Upper lobe of left lung (tissue), 4 donors: ENCODE results near the gene GALR3.

Source experiments
- CTCF ChIP-seq, 6 experiments: fragments of 450-650 bp in 4 of 6; fragments of 200-600 bp in 2 of 6; sonication (generic) in 2 of 6; IDR thresholded peaks; one replicate each; pipeline ENCODE4 v1.5.1; 2016 to 2019; ENCODE audit warnings: antibody characterized with exemption in 6 of 6
- POLR2A ChIP-seq, 4 donors: fragments of 450-650 bp; IDR thresholded peaks; one replicate each; pipeline ENCODE4 v1.5.1; 2016 to 2017; ENCODE audit warnings: antibody characterized with exemption in 4 of 4, mild to moderate bottlenecking in 2 of 4
- POLR2AphosphoS5 ChIP-seq, 2 donors: sonication (generic); formaldehyde crosslinking; IDR thresholded peaks; one replicate each; pipeline ENCODE4 v1.5.1; 2017; ENCODE audit warnings: antibody characterized with exemption in 2 of 2

GRCh38 chr22:37815593-37815992 is 7.6 kb upstream of the GALR3 start:
- TF ChIP-seq POLR2A (IDR thresholded peaks at IDR 0.05) (no peak), CTCF (IDR thresholded peaks at IDR 0.05) (no peak), POLR2AphosphoS5 (IDR thresholded peaks at IDR 0.05) (no peak)
